ENCODE measurements around the gene FGA. TPM values are rescaled to one million over a fixed set of nuclear protein-coding genes. Genes with fewer than 3 reads are reported as not detected.

Gene FGA
- total and polyA plus RNA-seq, 2 experiments from 2014 or later = 579 to 1,189 TPM

DNA sequence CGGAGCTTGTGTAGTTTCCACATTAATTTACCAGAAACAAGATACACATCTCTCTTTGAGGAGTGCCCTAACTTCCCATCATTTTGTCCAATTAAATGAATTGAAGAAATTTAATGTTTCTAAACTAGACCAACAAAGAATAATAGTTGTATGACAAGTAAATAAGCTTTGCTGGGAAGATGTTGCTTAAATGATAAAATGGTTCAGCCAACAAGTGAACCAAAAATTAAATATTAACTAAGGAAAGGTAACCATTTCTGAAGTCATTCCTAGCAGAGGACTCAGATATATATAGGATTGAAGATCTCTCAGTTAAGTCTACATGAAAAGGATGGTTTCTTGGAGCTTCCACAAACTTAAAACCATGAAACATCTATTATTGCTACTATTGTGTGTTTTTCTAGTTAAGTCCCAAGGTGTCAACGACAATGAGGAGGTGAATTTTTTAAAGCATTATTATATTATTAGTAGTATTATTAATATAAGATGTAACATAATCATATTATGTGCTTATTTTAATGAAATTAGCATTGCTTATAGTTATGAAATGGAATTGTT, 27.8 kb downstream of the FGA start, which contains the start of gene FGB:
TSS of gene FGB (plus strand) at position 315 of the 558 bp plus-strand sequence. CDS start at position 323, 8 bp downstream.
- H3K9me3 ChIP-seq (ENCODE audit: low read depth) = no peaks in the 10 kb centered on the region
- H3K4me2 ChIP-seq = peak within 1 kb of the TSS; percentile 67
- no peaks in the 10 kb centered on the region for H3K9me2 ChIP-seq (replicated peaks; ENCODE audit: insufficient read depth)
- H3K27ac ChIP-seq = peak within 1 kb of the TSS; percentile 13
- peak within 1 kb of the TSS; percentile 32 for H3K4me3 ChIP-seq
- H3K4me1 ChIP-seq (ENCODE audit: insufficient read depth) = no peaks in the 10 kb centered on the region
- WGBS (ENCODE audit: low lambda C conversion rate, missing lambda C conversion rate) = 51% methylated on average over 2 of the region's 2 CpGs
- H3K36me3 ChIP-seq (replicated peaks; ENCODE audit: insufficient read depth, low read depth) = no peaks in the 10 kb centered on the region
- no peaks in the 10 kb centered on the region for H3K27me3 ChIP-seq
- TF ChIP-seq EZH2 (IDR thresholded peaks at IDR 0.05; ENCODE audit: borderline replicate concordance) = no peak
- TF ChIP-seq EZH2phosphoT487 (IDR thresholded peaks at IDR 0.05; ENCODE audit: low read depth, severe bottlenecking, unreplicated experiment) = no peak
- TF ChIP-seq, protein P1, sequence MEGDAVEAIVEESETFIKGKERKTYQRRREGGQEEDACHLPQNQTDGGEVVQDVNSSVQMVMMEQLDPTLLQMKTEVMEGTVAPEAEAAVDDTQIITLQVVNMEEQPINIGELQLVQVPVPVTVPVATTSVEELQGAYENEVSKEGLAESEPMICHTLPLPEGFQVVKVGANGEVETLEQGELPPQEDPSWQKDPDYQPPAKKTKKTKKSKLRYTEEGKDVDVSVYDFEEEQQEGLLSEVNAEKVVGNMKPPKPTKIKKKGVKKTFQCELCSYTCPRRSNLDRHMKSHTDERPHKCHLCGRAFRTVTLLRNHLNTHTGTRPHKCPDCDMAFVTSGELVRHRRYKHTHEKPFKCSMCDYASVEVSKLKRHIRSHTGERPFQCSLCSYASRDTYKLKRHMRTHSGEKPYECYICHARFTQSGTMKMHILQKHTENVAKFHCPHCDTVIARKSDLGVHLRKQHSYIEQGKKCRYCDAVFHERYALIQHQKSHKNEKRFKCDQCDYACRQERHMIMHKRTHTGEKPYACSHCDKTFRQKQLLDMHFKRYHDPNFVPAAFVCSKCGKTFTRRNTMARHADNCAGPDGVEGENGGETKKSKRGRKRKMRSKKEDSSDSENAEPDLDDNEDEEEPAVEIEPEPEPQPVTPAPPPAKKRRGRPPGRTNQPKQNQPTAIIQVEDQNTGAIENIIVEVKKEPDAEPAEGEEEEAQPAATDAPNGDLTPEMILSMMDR (IDR thresholded peaks at IDR 0.05; ENCODE audit: poor library complexity) = no peak
- H2AFZ ChIP-seq = no peak within 1 kb of the TSS
- peaks cover 18% of the 10 kb centered on the region for H3K79me2 ChIP-seq
- no peak for DNase-seq (ENCODE audit: low spot score)
- H4K20me1 ChIP-seq (ENCODE audit: insufficient read depth, poor library complexity, severe bottlenecking) = no peaks in the 10 kb centered on the region

DNA sequence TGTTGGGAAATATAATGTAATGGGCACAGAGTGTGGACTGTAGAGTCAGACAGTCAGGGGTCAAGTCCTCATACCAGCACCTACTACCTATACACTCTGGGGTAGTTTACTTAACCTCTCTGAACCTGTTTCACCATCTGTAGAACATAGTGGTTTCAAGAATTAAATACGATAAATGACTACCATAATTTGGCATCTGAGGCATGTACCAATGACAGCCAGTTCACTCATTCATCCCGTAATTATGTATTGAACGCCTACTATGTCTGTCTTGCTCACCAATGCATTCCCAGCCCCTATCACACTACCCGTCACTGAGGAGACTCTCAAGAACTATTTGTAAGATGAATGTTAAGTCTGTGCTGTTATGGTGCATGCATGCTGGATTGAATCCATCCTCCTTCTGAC, 29.7 kb downstream of the FGA start:
- peak overlapping the region; percentile 24 for H3K4me2 ChIP-seq
- no peaks in the 10 kb centered on the region for H3K4me1 ChIP-seq (ENCODE audit: insufficient read depth)
- no peaks in the 10 kb centered on the region for H3K9me2 ChIP-seq (replicated peaks; ENCODE audit: insufficient read depth)
- H3K4me3 ChIP-seq = no peak overlapping the region
- 57% methylated on average over 4 of the region's 4 CpGs for WGBS (ENCODE audit: low lambda C conversion rate, missing lambda C conversion rate)
- no peaks in the 10 kb centered on the region for H3K36me3 ChIP-seq (replicated peaks; ENCODE audit: insufficient read depth, low read depth)
- H3K27me3 ChIP-seq = no peaks in the 10 kb centered on the region
- no peaks in the 10 kb centered on the region for H4K20me1 ChIP-seq (ENCODE audit: insufficient read depth, poor library complexity, severe bottlenecking)
- no peak overlapping the region for H2AFZ ChIP-seq
- DNase-seq (ENCODE audit: low spot score) = no peak
- TF ChIP-seq, protein P1 (IDR thresholded peaks at IDR 0.05; ENCODE audit: poor library complexity) = no peak
- H3K27ac ChIP-seq = peak overlapping the region; percentile 29
- H3K79me2 ChIP-seq = peaks cover 18% of the 10 kb centered on the region
- no peaks in the 10 kb centered on the region for H3K9me3 ChIP-seq (ENCODE audit: low read depth)

DNA sequence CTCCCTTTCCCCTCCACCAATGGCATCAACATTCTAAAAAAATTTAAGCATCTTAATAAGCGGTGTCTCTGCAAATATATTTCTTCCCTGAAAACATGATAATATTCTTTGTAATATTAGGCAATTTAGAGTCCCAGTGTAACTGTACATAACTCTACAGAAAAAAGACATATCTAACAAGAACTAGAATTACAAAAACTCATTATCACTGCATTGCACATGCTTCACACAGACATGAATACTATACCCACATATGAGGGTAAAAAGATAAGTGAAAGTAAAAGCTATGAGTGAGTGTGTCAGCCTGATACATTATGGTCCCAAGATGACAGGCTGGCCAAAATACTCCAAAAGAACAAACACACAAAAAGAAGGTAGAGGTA, 30.1 kb downstream of the FGA start:
- Histone ChIP-seq H3K27me3 (no peaks in the 10 kb centered on the region), H3K4me3 (no peak overlapping the region), H3K36me3 (replicated peaks; ENCODE audit: insufficient read depth, low read depth) (no peaks in the 10 kb centered on the region), H3K4me2 (peak overlapping the region; percentile 24), H4K20me1 (ENCODE audit: insufficient read depth, poor library complexity, severe bottlenecking) (no peaks in the 10 kb centered on the region), H3K4me1 (ENCODE audit: insufficient read depth) (no peaks in the 10 kb centered on the region), H3K9me2 (replicated peaks; ENCODE audit: insufficient read depth) (no peaks in the 10 kb centered on the region), H3K27ac (peak overlapping the region; percentile 29), H2AFZ (no peak overlapping the region), H3K79me2 (peaks cover 18% of the 10 kb centered on the region), H3K9me3 (ENCODE audit: low read depth) (no peaks in the 10 kb centered on the region)
- 64% methylated on average over 1 of the region's 1 CpG for WGBS (ENCODE audit: low lambda C conversion rate, missing lambda C conversion rate)
- no peak for TF ChIP-seq EZH2phosphoT487 (IDR thresholded peaks at IDR 0.05; ENCODE audit: low read depth, severe bottlenecking, unreplicated experiment)
- TF ChIP-seq, protein P1 (IDR thresholded peaks at IDR 0.05; ENCODE audit: poor library complexity) = no peak
- no peak for TF ChIP-seq EZH2 (IDR thresholded peaks at IDR 0.05; ENCODE audit: borderline replicate concordance)
- no peak for DNase-seq (ENCODE audit: low spot score)

All from hepatocyte (in vitro differentiated cells).